Measurements from ENCODE around the gene OR52J3. TPM values are rescaled to one million over a fixed set of nuclear protein-coding genes. Genes with fewer than 3 reads are reported as not detected.

Gene OR52J3
- total RNA-seq, 1 experiment from 2014 or later, result not detected

DNA sequence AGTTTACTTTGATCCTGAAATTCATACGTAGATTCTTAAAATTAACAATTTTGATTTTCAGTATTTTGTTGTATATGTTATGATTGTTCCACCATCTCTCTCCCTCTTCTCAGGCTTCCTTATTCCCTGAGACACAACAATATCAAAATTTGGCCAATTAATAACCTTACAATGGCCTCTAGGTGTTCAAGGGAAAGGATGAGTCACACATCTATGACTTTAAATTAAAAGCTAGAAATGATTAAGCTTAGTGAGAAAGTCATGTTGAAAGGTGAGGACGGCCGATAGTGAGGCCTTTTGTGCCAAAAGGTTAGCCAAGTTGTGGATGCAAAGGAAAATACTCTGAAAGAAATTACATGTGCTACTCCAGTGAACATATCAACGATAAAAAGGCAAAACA is 5.5 kb upstream of the OR52J3 start:
- H3K79me2 ChIP-seq (ENCODE audit: low read length), result no peaks in the 10 kb centered on the region
- H3K27ac ChIP-seq (ENCODE audit: low read length), result no peak overlapping the region
- ChIA-PET CTCF (no interaction called here), POLR2A (ENCODE audit: unreplicated experiment) (no interaction called here)
- H3K4me2 ChIP-seq (ENCODE audit: low read length), result no peak overlapping the region
- DNase-seq (no peak), ATAC-seq (no peak)
- BruUV-seq (replicated peaks), result no TSS peak
- no peak overlapping the region for H3K9ac ChIP-seq (ENCODE audit: low read length)
- intact Hi-C loops (cut with micrococcal nuclease), result no loop called here
- no peaks in the 10 kb centered on the region for H3K9me2 ChIP-seq (replicated peaks; ENCODE audit: low read length)
- no peaks in the 10 kb centered on the region for H4K20me1 ChIP-seq (ENCODE audit: low read length)
- no peak overlapping the region for H3K4me3 ChIP-seq (ENCODE audit: low read length)
- H2AFZ ChIP-seq (ENCODE audit: low read length), result no peak overlapping the region
- no peaks in the 10 kb centered on the region for H3K4me1 ChIP-seq (ENCODE audit: insufficient read depth, low read length)
- H3K36me3 ChIP-seq (ENCODE audit: low read depth, low read length), result no peaks in the 10 kb centered on the region
- no peaks in the 10 kb centered on the region for H3F3A ChIP-seq (ENCODE audit: low read length, unreplicated experiment)
- no peaks in the 10 kb centered on the region for H3K9me3 ChIP-seq (ENCODE audit: low read length)
- H3K27me3 ChIP-seq (ENCODE audit: low read length), result no peaks in the 10 kb centered on the region
- no peak for TF ChIP-seq EZH2 (IDR thresholded peaks at IDR 0.05; ENCODE audit: low read length, unreplicated experiment)
- no peak for TF ChIP-seq CTCF (conservative IDR thresholded peaks at IDR 0.05; ENCODE audit: low read depth, low read length)

GRCh38 chr11:5042091-5042490 is 4.2 kb upstream of the OR52J3 start:
- Histone ChIP-seq H3K9ac (ENCODE audit: low read length) (no peak overlapping the region), H3K36me3 (ENCODE audit: low read depth, low read length) (no peaks in the 10 kb centered on the region), H3K9me2 (replicated peaks; ENCODE audit: low read length) (no peaks in the 10 kb centered on the region), H4K20me1 (ENCODE audit: low read length) (no peaks in the 10 kb centered on the region), H3K4me1 (ENCODE audit: insufficient read depth, low read length) (no peaks in the 10 kb centered on the region), H3K4me2 (ENCODE audit: low read length) (no peak overlapping the region), H3K4me3 (ENCODE audit: low read length) (no peak overlapping the region), H3F3A (ENCODE audit: low read length, unreplicated experiment) (no peaks in the 10 kb centered on the region), H3K27ac (ENCODE audit: low read length) (no peak overlapping the region), H3K27me3 (ENCODE audit: low read length) (no peaks in the 10 kb centered on the region), H2AFZ (ENCODE audit: low read length) (no peak overlapping the region), H3K79me2 (ENCODE audit: low read length) (no peaks in the 10 kb centered on the region), H3K9me3 (ENCODE audit: low read length) (no peaks in the 10 kb centered on the region)
- intact Hi-C loops (cut with micrococcal nuclease), result no loop called here
- TF ChIP-seq EZH2 (IDR thresholded peaks at IDR 0.05; ENCODE audit: low read length, unreplicated experiment), result no peak
- TF ChIP-seq CTCF (conservative IDR thresholded peaks at IDR 0.05; ENCODE audit: low read depth, low read length), result no peak
- no peak for TF ChIP-seq EZH2phosphoT487 (IDR thresholded peaks at IDR 0.05; ENCODE audit: borderline replicate concordance, low read length)
- ATAC-seq (no peak), DNase-seq (no peak)
- ChIA-PET CTCF (no interaction called here), POLR2A (ENCODE audit: unreplicated experiment) (no interaction called here)
- no TSS peak for BruUV-seq (replicated peaks)

DNA sequence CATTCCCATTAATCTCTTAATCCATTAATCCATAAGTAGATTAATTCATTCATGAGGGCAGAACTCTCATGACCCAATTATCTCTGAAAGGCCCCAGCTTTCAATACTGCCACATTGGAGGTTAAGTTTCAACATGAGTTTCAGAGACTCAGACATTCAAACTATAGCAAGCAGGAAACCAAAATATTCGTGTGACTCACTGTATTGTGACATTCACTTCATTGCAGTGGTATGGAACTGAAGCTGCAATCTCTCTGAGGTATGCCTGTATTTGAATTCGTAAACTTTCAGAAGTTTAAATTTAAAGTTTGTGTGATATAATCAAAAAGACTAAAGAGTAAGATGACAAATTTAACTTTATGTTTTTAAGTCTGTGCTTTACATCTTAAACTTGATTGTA is 2.9 kb upstream of the OR52J3 start:
- Histone ChIP-seq H3K9me2 (replicated peaks; ENCODE audit: low read length) (no peaks in the 10 kb centered on the region), H3K79me2 (ENCODE audit: low read length) (no peaks in the 10 kb centered on the region), H3F3A (ENCODE audit: low read length, unreplicated experiment) (no peaks in the 10 kb centered on the region), H2AFZ (ENCODE audit: low read length) (no peak overlapping the region), H3K9me3 (ENCODE audit: low read length) (no peaks in the 10 kb centered on the region), H3K27me3 (ENCODE audit: low read length) (no peaks in the 10 kb centered on the region), H3K27ac (ENCODE audit: low read length) (no peak overlapping the region), H3K4me2 (ENCODE audit: low read length) (no peak overlapping the region), H3K36me3 (ENCODE audit: low read depth, low read length) (no peaks in the 10 kb centered on the region), H3K4me1 (ENCODE audit: insufficient read depth, low read length) (no peaks in the 10 kb centered on the region), H3K9ac (ENCODE audit: low read length) (no peak overlapping the region), H4K20me1 (ENCODE audit: low read length) (no peaks in the 10 kb centered on the region), H3K4me3 (ENCODE audit: low read length) (no peak overlapping the region)
- BruUV-seq (replicated peaks), result no TSS peak
- no peak for DNase-seq
- intact Hi-C loops (cut with micrococcal nuclease), result no loop called here
- TF ChIP-seq CTCF (conservative IDR thresholded peaks at IDR 0.05; ENCODE audit: low read depth, low read length), result no peak
- no peak for TF ChIP-seq EZH2phosphoT487 (IDR thresholded peaks at IDR 0.05; ENCODE audit: borderline replicate concordance, low read length)
- TF ChIP-seq EZH2 (IDR thresholded peaks at IDR 0.05; ENCODE audit: low read length, unreplicated experiment), result no peak
- ChIA-PET POLR2A (ENCODE audit: unreplicated experiment) (no interaction called here), CTCF (no interaction called here)
- no peak for ATAC-seq
